ENCODE measurements around the gene NEURL1B. TPM values are rescaled to one million over a fixed set of nuclear protein-coding genes. Genes with fewer than 3 reads are reported as not detected.

NEURL1B gene
- polyA plus RNA-seq, 1 of the 3 experiments (the other 2 are of a cell fraction): 2.8 TPM

- POLR2A ChIA-PET: interaction anchor here (2.0 kb wide), 1 partner anchor 19 kb away, joined by 7 read pairs; the partner anchor contains the start of gene NEURL1B
- H3K27me3 ChIP-seq (ENCODE audit: insufficient read depth): no peaks in the 10 kb centered on the region
- DNase-seq: no peak
- H3K79me2 ChIP-seq (ENCODE audit: insufficient read depth): peaks cover 14% of the 10 kb centered on the region; the same call in 1 of the 2 replicates
- peaks cover 11% of the 10 kb centered on the region for H3F3A ChIP-seq (replicated peaks; ENCODE audit: insufficient read depth)
- H4K20me1 ChIP-seq (ENCODE audit: insufficient read depth): no peaks in the 10 kb centered on the region
- peaks cover 0 to under 1% of the 10 kb centered on the region in 2 experiments for H3K36me3 ChIP-seq (replicated peaks in 1 of 2; ENCODE audit: control insufficient read depth in 1 of 2, insufficient read depth in 2 of 2, low read length in 1 of 2)
- peak overlapping the region in 1 of 2 experiments; percentile 87; a peak in 3 of 4 replicates for H3K27ac ChIP-seq (ENCODE audit: low read depth in 2 of 2, low read length in 1 of 2)
- H3K4me2 ChIP-seq: no peak overlapping the region
- no peak overlapping the region for H2AFZ ChIP-seq (ENCODE audit: low read depth)
- CTCF ChIA-PET: no interaction called here
- peaks cover 20 to 48% of the 10 kb centered on the region in 2 experiments for H3K4me1 ChIP-seq (ENCODE audit: control insufficient read depth in 1 of 2, insufficient read depth in 2 of 2, low read depth in 1 of 2, low read length in 1 of 2)
- H3K9me2 ChIP-seq: no peaks in the 10 kb centered on the region
- TF ChIP-seq GATA2 (CRISPR knock-in tag; IDR thresholded peaks at IDR 0.05) (no peak), CHD2 (IDR thresholded peaks at IDR 0.05; ENCODE audit: low read length, partially characterized antibody) (no peak), PBX3 (IDR thresholded peaks at IDR 0.05) (no peak), JUND (IDR thresholded peaks at IDR 0.05) (no peak), FOXJ3 (CRISPR knock-in tag; IDR thresholded peaks at IDR 0.05) (no peak), EP300 (IDR thresholded peaks at IDR 0.05; ENCODE audit: borderline replicate concordance in 1 of 2, low read depth in 1 of 2, low read length in 1 of 2) (no peak), YY1 (IDR thresholded peaks at IDR 0.05; ENCODE audit: low read depth) (no peak), IRF3 (IDR thresholded peaks at IDR 0.05; ENCODE audit: low read depth, low read length) (no peak)
- peak overlapping the region; percentile 75; the same call in 1 of the 2 replicates for H3K9ac ChIP-seq
- 96% methylated on average over 3 of the region's 3 CpGs for whole genome bisulfite sequencing (ENCODE audit: low lambda C conversion rate)
- H3K9me3 ChIP-seq: peaks cover under 1% of the 10 kb centered on the region; the same call in 1 of the 2 replicates
- no peak overlapping the region for H3K4me3 ChIP-seq (ENCODE audit: low read depth in 2 of 2, low read length in 1 of 2)
Measured at GRCh38 chr5:172660974-172661373, 19.9 kb downstream of the NEURL1B start.

GRCh38 chr5:172661526-172661925 is 20.5 kb downstream of the NEURL1B start:
- no peaks in the 10 kb centered on the region for H4K20me1 ChIP-seq (ENCODE audit: insufficient read depth)
- no peak overlapping the region for H2AFZ ChIP-seq (ENCODE audit: low read depth)
- H3K79me2 ChIP-seq (ENCODE audit: insufficient read depth): peaks cover 13% of the 10 kb centered on the region; the same call in 1 of the 2 replicates
- H3K27me3 ChIP-seq (ENCODE audit: insufficient read depth): no peaks in the 10 kb centered on the region
- WGBS (ENCODE audit: low lambda C conversion rate): 96% methylated on average over 9 of the region's 9 CpGs
- DNase-seq: no peak
- H3F3A ChIP-seq (replicated peaks; ENCODE audit: insufficient read depth): peaks cover 11% of the 10 kb centered on the region
- H3K9me3 ChIP-seq: no peaks in the 10 kb centered on the region
- no peaks in the 10 kb centered on the region for H3K9me2 ChIP-seq
- ChIA-PET CTCF (interaction anchor here (0.7 to 1.4 kb wide), 3 partner anchors 10 to 52 kb away, joined by 3 read pairs; no protein-coding TSS in a partner anchor), POLR2A (no interaction called here)
- H3K4me1 ChIP-seq (ENCODE audit: control insufficient read depth in 1 of 2, insufficient read depth in 2 of 2, low read depth in 1 of 2, low read length in 1 of 2): peaks cover 20 to 53% of the 10 kb centered on the region in 2 experiments
- no peak overlapping the region for H3K4me2 ChIP-seq
- no peak overlapping the region for H3K9ac ChIP-seq
- H3K36me3 ChIP-seq (replicated peaks in 1 of 2; ENCODE audit: control insufficient read depth in 1 of 2, insufficient read depth in 2 of 2, low read length in 1 of 2): no peaks in the 10 kb centered on the region
- H3K4me3 ChIP-seq (ENCODE audit: low read depth in 2 of 2, low read length in 1 of 2): no peak overlapping the region
- no peak overlapping the region for H3K27ac ChIP-seq (ENCODE audit: low read depth in 2 of 2, low read length in 1 of 2)
- no peak for TF ChIP-seq RAD21 (IDR thresholded peaks at IDR 0.05; ENCODE audit: low read length)
- no peak for TF ChIP-seq TAF1 (IDR thresholded peaks at IDR 0.05; ENCODE audit: borderline replicate concordance, low read depth, low read length)
- no peak for TF ChIP-seq ELF1 (IDR thresholded peaks at IDR 0.05)
- TF ChIP-seq USF1 (IDR thresholded peaks at IDR 0.05; ENCODE audit: borderline replicate concordance, low read depth): no peak
- TF ChIP-seq IRF3 (IDR thresholded peaks at IDR 0.05; ENCODE audit: low read depth, low read length): no peak
- no peak for TF ChIP-seq MEF2A (IDR thresholded peaks at IDR 0.05; ENCODE audit: borderline replicate concordance, low read depth)
- no peak for TF ChIP-seq JUND (IDR thresholded peaks at IDR 0.05)
- TF ChIP-seq POLR2AphosphoS5 (IDR thresholded peaks at IDR 0.05; ENCODE audit: low read depth, low read length): no peak
- no peak for TF ChIP-seq FOXJ3 (CRISPR knock-in tag; IDR thresholded peaks at IDR 0.05)
- TF ChIP-seq MAX (IDR thresholded peaks at IDR 0.05; ENCODE audit: low read depth): no peak
